ENCODE data around the gene PRKN.

DNA sequence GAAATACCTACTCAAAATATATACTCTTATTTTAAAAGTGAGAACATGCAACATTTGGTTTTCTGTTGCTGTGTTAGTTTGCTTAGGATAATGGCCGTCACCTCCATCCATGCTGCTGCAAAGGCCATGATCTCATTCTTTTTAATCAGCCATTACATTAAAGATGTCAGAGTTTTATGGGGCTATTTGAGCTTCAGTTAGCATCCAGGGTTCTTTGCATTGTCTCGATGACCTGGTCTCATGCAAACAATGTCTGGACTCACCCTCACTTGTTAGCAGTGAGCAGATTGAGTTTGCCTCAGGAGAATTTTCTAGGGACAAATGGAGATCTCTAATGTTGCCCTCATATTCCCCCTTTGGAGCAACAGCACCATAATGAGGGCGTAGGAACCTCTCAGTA lies 995.0 kb downstream of the PRKN start:
- TF ChIP-seq POLR2AphosphoS5 (IDR thresholded peaks at IDR 0.05): no peak
- TF ChIP-seq, protein P1, sequence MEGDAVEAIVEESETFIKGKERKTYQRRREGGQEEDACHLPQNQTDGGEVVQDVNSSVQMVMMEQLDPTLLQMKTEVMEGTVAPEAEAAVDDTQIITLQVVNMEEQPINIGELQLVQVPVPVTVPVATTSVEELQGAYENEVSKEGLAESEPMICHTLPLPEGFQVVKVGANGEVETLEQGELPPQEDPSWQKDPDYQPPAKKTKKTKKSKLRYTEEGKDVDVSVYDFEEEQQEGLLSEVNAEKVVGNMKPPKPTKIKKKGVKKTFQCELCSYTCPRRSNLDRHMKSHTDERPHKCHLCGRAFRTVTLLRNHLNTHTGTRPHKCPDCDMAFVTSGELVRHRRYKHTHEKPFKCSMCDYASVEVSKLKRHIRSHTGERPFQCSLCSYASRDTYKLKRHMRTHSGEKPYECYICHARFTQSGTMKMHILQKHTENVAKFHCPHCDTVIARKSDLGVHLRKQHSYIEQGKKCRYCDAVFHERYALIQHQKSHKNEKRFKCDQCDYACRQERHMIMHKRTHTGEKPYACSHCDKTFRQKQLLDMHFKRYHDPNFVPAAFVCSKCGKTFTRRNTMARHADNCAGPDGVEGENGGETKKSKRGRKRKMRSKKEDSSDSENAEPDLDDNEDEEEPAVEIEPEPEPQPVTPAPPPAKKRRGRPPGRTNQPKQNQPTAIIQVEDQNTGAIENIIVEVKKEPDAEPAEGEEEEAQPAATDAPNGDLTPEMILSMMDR (IDR thresholded peaks at IDR 0.05; ENCODE audit: poor library complexity, severe bottlenecking): no peak

Data from neural cell (in vitro differentiated cells).